PFSK-1 (cell line): ENCODE data around the gene PTPRN2.

Experiments used
- FOXP2 ChIP-seq: optimal IDR thresholded peaks from 2 replicates; pipeline ENCODE3; 2011; ENCODE audit warnings: borderline replicate concordance, control low read depth, inconsistent platforms; ENCODE audit not compliant: insufficient read depth; ENCODE audit errors: extremely low read length, extremely low read depth
- POLR2AphosphoS5 ChIP-seq: IDR thresholded peaks from 2 replicates; pipeline ENCODE4 v1.6.1; 2012; ENCODE audit warnings: low read depth, mild to moderate bottlenecking, control low read depth, low read length, moderate library complexity
- SIN3A ChIP-seq: IDR thresholded peaks from 2 replicates; pipeline ENCODE4 v1.6.1; 2012; ENCODE audit warnings: mild to moderate bottlenecking, low read length, moderate library complexity, borderline replicate concordance; ENCODE audit not compliant: insufficient read depth
- TAF1 ChIP-seq: IDR thresholded peaks from 2 replicates; pipeline ENCODE4 v1.6.1; 2012; ENCODE audit warnings: low read length, control low read depth, borderline replicate concordance; ENCODE audit not compliant: insufficient read depth
- TF ChIP-seq, protein P1 (sequence below), 2 experiments: IDR thresholded peaks; 2 replicates each; pipeline versions ENCODE4 v1.6.1 to v1.8.0; 2011 to 2012; ENCODE audit warnings: low read depth in 2 of 2, low read length in 2 of 2, control low read depth in 1 of 2, inconsistent platforms in 1 of 2, mild to moderate bottlenecking in 1 of 2, moderate library complexity in 1 of 2; ENCODE audit not compliant: insufficient read depth in 1 of 2

The PTPRN2 gene

DNA sequence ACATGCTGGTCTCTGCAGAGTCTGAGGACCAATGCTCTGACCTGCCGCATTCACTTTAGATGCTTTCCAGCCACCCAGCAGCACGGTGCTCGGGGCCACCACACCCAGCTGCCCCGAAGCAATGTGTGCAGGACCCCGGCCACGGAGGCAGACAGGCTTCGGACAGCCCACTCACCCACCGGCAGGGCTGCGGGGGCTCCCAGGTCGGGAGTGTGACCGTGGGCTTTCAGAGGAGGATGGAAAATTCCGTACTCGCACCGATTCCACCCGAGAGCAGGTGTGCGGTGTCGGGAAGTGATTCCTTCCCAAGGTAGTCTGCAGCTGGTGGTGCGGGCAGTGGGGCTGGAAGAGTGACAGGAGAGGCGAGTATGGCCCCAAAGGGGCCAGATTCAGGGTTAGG is 1059.9 kb downstream of the PTPRN2 start:
- TF ChIP-seq, protein P1, sequence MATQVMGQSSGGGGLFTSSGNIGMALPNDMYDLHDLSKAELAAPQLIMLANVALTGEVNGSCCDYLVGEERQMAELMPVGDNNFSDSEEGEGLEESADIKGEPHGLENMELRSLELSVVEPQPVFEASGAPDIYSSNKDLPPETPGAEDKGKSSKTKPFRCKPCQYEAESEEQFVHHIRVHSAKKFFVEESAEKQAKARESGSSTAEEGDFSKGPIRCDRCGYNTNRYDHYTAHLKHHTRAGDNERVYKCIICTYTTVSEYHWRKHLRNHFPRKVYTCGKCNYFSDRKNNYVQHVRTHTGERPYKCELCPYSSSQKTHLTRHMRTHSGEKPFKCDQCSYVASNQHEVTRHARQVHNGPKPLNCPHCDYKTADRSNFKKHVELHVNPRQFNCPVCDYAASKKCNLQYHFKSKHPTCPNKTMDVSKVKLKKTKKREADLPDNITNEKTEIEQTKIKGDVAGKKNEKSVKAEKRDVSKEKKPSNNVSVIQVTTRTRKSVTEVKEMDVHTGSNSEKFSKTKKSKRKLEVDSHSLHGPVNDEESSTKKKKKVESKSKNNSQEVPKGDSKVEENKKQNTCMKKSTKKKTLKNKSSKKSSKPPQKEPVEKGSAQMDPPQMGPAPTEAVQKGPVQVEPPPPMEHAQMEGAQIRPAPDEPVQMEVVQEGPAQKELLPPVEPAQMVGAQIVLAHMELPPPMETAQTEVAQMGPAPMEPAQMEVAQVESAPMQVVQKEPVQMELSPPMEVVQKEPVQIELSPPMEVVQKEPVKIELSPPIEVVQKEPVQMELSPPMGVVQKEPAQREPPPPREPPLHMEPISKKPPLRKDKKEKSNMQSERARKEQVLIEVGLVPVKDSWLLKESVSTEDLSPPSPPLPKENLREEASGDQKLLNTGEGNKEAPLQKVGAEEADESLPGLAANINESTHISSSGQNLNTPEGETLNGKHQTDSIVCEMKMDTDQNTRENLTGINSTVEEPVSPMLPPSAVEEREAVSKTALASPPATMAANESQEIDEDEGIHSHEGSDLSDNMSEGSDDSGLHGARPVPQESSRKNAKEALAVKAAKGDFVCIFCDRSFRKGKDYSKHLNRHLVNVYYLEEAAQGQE (IDR thresholded peaks at IDR 0.05; ENCODE audit: insufficient read depth in 1 of 2, low read depth in 2 of 2, low read length in 2 of 2): no peak

DNA sequence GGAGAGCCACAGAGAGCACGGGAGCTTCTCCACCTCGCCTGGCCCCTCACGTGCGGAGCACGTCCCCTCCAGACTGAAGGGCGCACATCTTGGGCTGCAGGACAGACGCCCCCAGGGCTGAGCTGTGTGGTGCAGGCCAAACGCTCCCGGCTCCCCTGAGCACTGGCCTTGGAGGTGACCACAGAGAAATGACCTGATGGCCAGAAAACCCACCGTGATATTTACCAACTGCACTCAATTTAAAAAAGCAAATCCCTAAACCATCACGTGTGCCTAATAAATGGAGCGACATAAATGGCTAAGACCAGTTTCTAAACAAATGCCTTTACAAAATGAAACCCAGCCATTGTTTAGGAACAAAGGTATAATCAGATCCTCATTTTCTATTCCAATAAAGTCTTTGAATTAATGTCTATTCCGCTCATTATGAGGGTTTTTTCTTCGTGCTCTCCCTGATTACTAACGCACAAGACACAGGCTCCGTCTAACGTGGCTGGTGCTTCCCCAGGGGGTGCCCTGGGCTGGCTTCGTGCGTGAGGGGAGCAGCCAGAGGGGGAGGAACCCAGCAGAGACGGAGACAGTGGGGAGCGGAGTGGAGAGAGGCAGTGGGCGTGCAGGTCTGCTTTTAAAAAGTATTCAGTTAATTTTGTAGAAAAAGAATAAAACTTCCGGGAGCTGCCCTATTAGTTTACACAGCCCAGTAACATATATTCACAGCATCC is 1060.5 kb downstream of the PTPRN2 start:
- TF ChIP-seq, protein P1 (IDR thresholded peaks at IDR 0.05; ENCODE audit: insufficient read depth in 1 of 2, low read depth in 2 of 2, low read length in 2 of 2): no peak
- TF ChIP-seq SIN3A (no peak), POLR2AphosphoS5 (no peak), FOXP2 (no peak), TAF1 (no peak)

DNA sequence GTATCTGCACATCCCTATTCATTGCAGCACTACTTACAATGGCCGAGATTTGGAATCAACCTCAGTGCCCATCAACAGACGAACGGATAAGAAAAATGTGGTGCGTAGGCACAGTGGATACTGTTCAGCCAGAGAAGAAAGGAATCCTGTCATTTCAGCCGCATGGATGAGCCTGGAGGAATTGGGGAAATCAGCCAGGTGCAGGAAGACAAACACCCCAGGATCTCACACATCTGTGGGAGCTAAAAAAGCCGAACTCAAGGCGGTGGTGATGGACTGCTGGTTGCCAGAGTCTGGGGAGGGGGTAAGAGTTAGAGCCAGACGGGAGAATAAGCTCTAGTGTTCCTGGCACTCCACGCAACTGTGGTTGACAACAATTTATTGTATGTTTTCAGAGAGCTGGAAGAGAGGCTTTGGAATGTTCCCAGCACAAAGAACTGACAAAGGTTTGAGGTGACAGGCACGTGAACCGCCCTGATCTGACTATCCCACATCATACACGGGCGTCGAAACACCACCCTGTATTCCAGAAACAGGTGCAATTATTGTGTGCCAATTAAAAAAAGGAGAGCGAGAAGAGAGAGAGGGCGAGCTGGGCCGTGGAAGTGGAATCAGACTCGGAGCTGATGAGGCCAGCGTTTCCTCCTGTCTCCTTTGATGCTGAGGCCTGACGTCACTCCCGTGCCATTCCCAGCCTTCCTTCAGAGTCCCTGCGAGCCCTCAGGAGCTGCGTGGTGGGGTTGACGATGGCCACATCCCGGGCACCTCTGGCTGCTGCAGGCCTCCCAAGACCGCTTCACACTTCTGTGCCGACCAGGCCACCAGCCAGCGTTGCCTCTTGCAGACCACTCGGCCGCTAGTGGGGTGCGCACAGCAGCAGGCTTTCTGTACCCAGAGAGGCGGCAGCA is 1061.4 kb downstream of the PTPRN2 start:
- TF ChIP-seq FOXP2 (no peak), TAF1 (no peak), POLR2AphosphoS5 (no peak), SIN3A (no peak)
- TF ChIP-seq, protein P1 (IDR thresholded peaks at IDR 0.05; ENCODE audit: insufficient read depth in 1 of 2, low read depth in 2 of 2, low read length in 2 of 2): no peak

DNA sequence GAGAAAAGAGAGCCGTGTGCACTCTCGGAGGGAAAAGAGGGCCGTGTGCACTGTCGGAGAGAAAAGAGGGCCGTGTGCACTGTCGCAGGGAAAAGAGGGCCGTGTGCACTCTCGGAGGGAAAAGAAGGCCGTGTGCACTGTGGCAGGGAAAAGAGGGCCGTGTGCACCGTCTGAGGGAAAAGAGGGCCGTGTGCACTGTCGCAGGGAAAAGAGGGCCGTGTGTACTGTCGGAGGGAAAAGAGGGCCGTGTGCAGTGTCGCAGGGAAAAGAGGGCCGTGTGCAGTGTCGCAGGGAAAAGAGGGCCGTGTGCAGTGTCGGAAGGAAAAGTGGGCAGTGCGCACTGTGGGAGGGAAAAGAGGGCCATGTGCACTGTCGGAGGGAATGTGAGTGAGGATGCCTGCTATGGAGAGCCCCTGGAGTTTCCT is 1062.1 kb downstream of the PTPRN2 start:
- TF ChIP-seq POLR2AphosphoS5 (no peak), TAF1 (no peak), FOXP2 (no peak), SIN3A (no peak)
- TF ChIP-seq, protein P1 (IDR thresholded peaks at IDR 0.05; ENCODE audit: insufficient read depth in 1 of 2, low read depth in 2 of 2, low read length in 2 of 2): no peak
